Ovary (tissue), 9 donors: Measurements from ENCODE around the gene WASF2. TPM values are rescaled to one million over a fixed set of nuclear protein-coding genes. Genes with fewer than 3 reads are reported as not detected.

Source experiments
- DNase-seq, 5 donors: peaks; one replicate each; pipeline ENCODE4 v3.0.0-alpha.2; 2019 to 2020
- H3K27ac ChIP-seq, 2 donors: fragments of 200-600 bp; one replicate each; pipeline versions ENCODE4 v1.5.1 to v1.8.0; 2019 to 2022
- H3K27me3 ChIP-seq: fragments of 200-600 bp; one replicate; pipeline ENCODE4 v1.8.0; 2022
- H3K36me3 ChIP-seq: fragments of 200-600 bp; sonication (generic); one replicate; pipeline ENCODE4 v1.5.1; 2019
- H3K4me1 ChIP-seq: one replicate; pipeline ENCODE4 v1.8.1; 2013; ENCODE audit warnings: mild to moderate bottlenecking, moderate library complexity; ENCODE audit not compliant: insufficient read depth
- H3K4me3 ChIP-seq: fragments of 200-600 bp; sonication (generic); one replicate; pipeline ENCODE4 v1.5.1; 2017
- H3K9me3 ChIP-seq, 2 donors: fragments of 200-600 bp in 1 of 2; sonication (generic) in 1 of 2; one replicate each; pipeline versions ENCODE4 v1.5.1 to v1.8.1; 2013 to 2019; ENCODE audit warnings: mild to moderate bottlenecking in 1 of 2, moderate library complexity in 1 of 2
- EP300 ChIP-seq: sonication (generic); formaldehyde crosslinking; IDR thresholded peaks from one replicate; pipeline ENCODE4 v1.6.1; 2017; ENCODE audit warnings: antibody characterized with exemption
- POLR2A ChIP-seq: fragments of 450-650 bp; IDR thresholded peaks from one replicate; pipeline ENCODE4 v1.6.1; 2017; ENCODE audit warnings: antibody characterized with exemption, mild to moderate bottlenecking, moderate library complexity
- WGBS, 3 donors: extraction: QIAGEN DNeasy Blood & Tissue Kit in 1 of 3; methylation state at CpG; one replicate each; pipeline versions ENCODE4 v1.1.5 to v1.1.7; 2013 to 2017; 5-methylcytosine and 5-hydroxymethylcytosine counted together
- intact Hi-C, 4 donors: fragments of 100-400 bp; cut with DNase I; formaldehyde crosslinking; loops; one replicate each; pipeline versions ENCODE4 v1.11.0 to v1.15.1; 2022 to 2023
- polyA plus RNA-seq, 2 donors: library from polyadenylated mRNA; stranded (reverse); fragments of 200-250 nt in 1 of 2; fragments of 350-450 nt in 1 of 2; fragmentation: Illumina TruSeq in 1 of 2; extraction: RNeasy Lipid Tissue Mini Kit (QIAGEN cat#74804) in 1 of 2; gene quantifications; one replicate each; pipeline ENCODE4 v1.2.3, GENCODE V29; 2013 to 2014
- total RNA-seq, 7 donors: library from RNA; depleted of rRNA in 2 of 7; stranded (reverse); fragments of >200 nt in 2 of 7; fragmentation: NEBNext Ultra II Directional in 3 of 7; extraction: Animal tissue kit (Norgen Biotek cat#: 25700) in 3 of 7; gene quantifications; one replicate each; pipeline versions ENCODE4 v1.1.0 to v1.2.4, GENCODE V29; 2016 to 2023
- TF ChIP-seq, protein P1 (sequence below), 3 donors: fragments of 450-650 bp in 2 of 3; fragments of 200-600 bp in 1 of 3; IDR thresholded peaks; one replicate each; pipeline versions ENCODE4 v1.5.1 to v1.8.0; 2016 to 2022; ENCODE audit warnings: antibody characterized with exemption in 3 of 3, mild to moderate bottlenecking in 1 of 3
- donor health status: DM: no; HTN: no; CAD: no; lungs with moderate emphysema.
- donor health status: DM: no; HTN: no; CAD: no.
- donor health status: Bipolar disorder and iron deficiency.
- donor health status: DM: yes; HTN: yes; CAD: no.
- donor health status: DM: no; HTN: no; CAD: no.
- donor health status: DM: yes; HTN: yes; CAD: no.

Gene WASF2
- total and polyA plus RNA-seq, 9 donors: 28.0 to 233 (median 153) TPM

DNA sequence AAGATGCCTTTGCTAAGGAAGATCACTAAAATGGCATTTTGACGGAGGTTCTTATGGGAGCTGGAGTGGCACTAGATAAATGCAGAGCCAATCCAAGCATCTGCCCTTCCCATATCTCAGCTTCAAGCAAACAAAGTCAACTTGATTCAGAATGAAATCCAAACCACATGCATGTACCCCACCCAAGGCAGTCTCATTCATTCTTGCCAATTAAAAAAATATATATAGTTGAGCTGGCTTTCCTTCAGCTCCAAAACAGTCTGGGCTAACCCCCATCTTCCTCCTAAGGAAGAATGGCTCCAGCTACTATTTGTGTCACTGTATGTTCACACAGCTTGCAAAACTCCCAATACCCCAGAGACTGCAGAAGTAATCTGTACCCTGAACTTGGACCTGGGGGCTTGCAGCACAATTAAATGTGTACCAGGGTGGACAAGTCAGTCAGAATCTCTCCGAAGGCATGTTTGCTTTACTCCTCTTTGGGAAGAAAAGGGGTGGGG, 62.1 kb downstream of the WASF2 start:
- Histone ChIP-seq H3K4me1 (peaks cover 11% of the 10 kb centered on the region), H3K9me3 (no peaks in the 10 kb centered on the region), H3K4me3 (no peak overlapping the region), H3K27ac (no peak overlapping the region), H3K36me3 (no peaks in the 10 kb centered on the region), H3K27me3 (no peaks in the 10 kb centered on the region)
- no peak for TF ChIP-seq EP300
- TF ChIP-seq POLR2A: no peak
- TF ChIP-seq, protein P1, sequence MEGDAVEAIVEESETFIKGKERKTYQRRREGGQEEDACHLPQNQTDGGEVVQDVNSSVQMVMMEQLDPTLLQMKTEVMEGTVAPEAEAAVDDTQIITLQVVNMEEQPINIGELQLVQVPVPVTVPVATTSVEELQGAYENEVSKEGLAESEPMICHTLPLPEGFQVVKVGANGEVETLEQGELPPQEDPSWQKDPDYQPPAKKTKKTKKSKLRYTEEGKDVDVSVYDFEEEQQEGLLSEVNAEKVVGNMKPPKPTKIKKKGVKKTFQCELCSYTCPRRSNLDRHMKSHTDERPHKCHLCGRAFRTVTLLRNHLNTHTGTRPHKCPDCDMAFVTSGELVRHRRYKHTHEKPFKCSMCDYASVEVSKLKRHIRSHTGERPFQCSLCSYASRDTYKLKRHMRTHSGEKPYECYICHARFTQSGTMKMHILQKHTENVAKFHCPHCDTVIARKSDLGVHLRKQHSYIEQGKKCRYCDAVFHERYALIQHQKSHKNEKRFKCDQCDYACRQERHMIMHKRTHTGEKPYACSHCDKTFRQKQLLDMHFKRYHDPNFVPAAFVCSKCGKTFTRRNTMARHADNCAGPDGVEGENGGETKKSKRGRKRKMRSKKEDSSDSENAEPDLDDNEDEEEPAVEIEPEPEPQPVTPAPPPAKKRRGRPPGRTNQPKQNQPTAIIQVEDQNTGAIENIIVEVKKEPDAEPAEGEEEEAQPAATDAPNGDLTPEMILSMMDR (IDR thresholded peaks at IDR 0.05): no peak
- no peak for DNase-seq
- 47 to 62% (median 49%) methylated on average over 2 of the region's 2 CpGs for WGBS, 3 donors
- intact Hi-C loops: no loop called here

DNA sequence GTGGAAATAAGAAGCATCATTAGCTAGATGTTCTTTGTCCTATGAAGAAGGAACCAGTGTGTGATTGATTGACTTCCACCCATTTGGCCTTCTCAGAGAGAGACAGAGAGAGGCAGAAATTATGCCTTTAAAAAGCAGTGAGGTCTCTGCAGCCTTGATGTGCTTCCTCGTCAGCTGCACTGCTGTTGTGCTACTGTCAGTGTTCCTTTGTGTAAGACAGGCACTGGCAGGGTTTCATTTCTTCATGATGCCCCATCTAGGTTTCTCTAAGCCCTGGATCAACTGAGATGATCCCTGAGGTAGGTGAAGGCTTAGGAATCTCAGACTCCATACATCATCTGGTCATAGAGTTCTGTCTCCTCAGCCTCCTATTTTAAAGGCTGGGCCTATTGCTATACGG, 62.6 kb downstream of the WASF2 start:
- intact Hi-C loops: no loop called here
- Histone ChIP-seq H3K27me3 (no peaks in the 10 kb centered on the region), H3K4me1 (peaks cover 11% of the 10 kb centered on the region), H3K4me3 (no peak overlapping the region), H3K36me3 (no peaks in the 10 kb centered on the region), H3K27ac (no peak overlapping the region), H3K9me3 (no peaks in the 10 kb centered on the region)
- TF ChIP-seq EP300: no peak
- TF ChIP-seq POLR2A: no peak
- TF ChIP-seq, protein P1 (IDR thresholded peaks at IDR 0.05): no peak
- no peak for DNase-seq
- whole genome bisulfite sequencing, 3 donors: 66 to 74% (median 70%) methylated on average over 2 of the region's 2 CpGs

DNA sequence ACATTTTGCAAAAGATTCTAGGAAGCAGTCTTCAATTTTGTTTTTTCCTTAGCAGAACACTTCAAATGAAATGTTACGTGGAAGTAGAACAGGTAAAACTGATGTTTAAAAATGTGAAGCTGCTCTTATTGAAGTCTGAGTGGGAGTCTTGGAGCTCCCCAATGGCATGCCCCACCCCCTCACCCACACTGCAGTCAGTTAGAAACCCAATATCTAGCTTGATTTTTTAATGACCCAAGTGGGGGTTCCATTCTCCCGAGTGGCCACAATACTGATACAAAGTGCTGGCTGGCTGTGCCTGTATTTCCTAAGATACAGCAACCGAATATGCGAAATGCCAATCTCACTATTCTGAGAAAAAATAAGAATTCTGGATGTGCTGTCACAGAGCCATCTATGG, 66.3 kb downstream of the WASF2 start:
- WGBS, 3 donors: 76 to 86% (median 81%) methylated on average over 4 of the region's 4 CpGs
- Histone ChIP-seq H3K36me3 (no peaks in the 10 kb centered on the region), H3K27ac (no peak overlapping the region), H3K4me1 (peaks cover 4% of the 10 kb centered on the region), H3K4me3 (no peak overlapping the region), H3K9me3 (no peaks in the 10 kb centered on the region), H3K27me3 (no peaks in the 10 kb centered on the region)
- no peak for DNase-seq
- TF ChIP-seq EP300 (no peak), POLR2A (no peak)
- TF ChIP-seq, protein P1 (IDR thresholded peaks at IDR 0.05): no peak
- intact Hi-C loops: no loop called here

DNA sequence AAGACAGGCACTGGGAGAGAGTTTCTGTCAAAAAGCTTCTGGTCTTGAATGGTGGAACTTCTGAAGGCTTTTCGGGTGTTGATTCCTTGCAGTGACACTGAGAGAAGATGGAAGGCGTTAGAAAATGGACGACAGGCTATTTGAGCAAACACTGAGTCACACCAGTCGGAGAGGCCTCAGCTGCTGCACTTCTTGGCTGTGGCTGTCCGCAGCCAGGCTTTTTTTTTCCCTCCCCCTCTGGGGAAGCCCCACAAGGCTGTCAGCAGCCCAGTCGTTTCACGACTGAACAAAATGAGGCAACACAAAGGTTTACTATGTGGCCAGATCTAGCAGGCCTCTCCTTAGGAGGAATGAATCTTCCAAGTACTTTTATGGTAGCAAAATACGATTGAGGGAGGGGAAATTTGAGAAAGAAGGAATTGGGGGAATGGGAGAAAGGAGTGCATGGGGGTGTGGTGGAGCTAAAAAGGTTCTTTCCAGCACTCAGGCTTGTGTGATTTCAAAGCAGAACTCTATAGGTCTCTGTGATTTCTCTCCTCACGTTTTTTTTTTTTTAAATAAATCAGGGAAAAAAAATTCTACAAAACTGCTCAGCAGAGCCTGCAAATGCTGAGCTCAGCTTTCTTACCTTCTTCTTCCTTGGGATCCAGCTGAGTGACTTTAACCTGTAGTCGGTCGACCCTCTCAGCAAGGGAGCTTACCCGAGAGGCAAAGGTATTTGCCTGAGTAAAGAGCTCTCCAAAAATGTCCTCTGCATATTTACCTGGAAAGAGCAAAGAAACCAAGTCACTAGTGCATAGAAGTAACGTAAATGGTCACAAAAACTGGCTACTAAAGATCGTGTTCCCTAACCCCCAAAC, 71.4 kb downstream of the WASF2 start:
- WGBS, 3 donors: 26 to 29% (median 26%) methylated on average over 14 of the region's 14 CpGs
- Histone ChIP-seq H3K4me3 (no peak overlapping the region), H3K27ac (peak overlapping the region in 1 of 2 donors; percentile 47), H3K4me1 (peaks cover 1% of the 10 kb centered on the region), H3K9me3 (no peaks in the 10 kb centered on the region), H3K27me3 (no peaks in the 10 kb centered on the region), H3K36me3 (no peaks in the 10 kb centered on the region)
- no peak for TF ChIP-seq POLR2A
- TF ChIP-seq, protein P1 (IDR thresholded peaks at IDR 0.05): no peak
- no peak for TF ChIP-seq EP300
- intact Hi-C loops: loop anchor here in 1 of 4 donors (5.0 kb wide), 1 partner anchor 184 kb away; the partner anchor contains the start of gene AHDC1
- peak in 3 of 5 donors; percentile 52 to 74 (median 70) for DNase-seq
